Measurements from ENCODE around the gene CERK.
"Not testable (repeated sequence)": the region's sequence is repeated elsewhere in the genome, so short reads cannot be mapped to it uniquely, and the experiment has no call there.

The CERK gene

DNA sequence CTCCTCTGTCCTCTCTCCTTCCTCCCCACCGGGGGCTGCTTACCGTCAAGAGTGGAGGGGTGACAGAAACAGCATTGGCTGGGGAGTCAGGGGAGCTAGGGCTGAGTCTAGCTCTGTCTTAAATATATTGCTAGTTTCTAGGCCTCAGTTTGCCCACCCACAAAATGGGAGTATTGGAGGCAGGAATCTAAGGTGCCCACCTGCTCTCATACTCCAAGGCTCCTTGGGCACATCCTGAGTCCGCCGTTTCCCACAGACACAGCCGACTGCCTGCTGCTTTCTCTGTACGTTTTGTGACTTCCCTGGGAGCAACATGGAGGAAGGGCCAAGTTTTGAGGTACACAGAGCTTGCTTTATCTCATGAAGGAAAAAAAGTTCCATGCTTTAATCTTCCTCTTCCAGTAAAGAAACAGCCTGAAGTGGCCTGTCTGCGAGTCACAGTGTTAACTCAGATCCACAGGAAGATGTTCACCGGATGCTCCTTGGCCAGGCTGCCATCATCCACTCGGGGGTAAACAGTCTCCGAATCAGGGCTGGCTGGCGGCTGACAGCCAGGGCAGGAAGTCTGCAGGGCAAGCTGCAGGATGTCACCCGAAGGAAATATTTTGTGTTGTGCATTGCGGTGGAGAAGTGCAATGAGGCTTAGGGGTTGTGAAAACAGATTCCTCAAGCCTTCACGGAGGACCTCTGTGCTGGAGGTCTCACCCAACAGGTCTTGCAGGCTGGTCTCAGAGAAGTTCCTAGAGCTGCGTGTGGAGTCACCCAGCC is 11.0 kb upstream of the CERK start:
- DNase-seq (ENCODE audit: low read depth in 2 of 2): no peak

DNA sequence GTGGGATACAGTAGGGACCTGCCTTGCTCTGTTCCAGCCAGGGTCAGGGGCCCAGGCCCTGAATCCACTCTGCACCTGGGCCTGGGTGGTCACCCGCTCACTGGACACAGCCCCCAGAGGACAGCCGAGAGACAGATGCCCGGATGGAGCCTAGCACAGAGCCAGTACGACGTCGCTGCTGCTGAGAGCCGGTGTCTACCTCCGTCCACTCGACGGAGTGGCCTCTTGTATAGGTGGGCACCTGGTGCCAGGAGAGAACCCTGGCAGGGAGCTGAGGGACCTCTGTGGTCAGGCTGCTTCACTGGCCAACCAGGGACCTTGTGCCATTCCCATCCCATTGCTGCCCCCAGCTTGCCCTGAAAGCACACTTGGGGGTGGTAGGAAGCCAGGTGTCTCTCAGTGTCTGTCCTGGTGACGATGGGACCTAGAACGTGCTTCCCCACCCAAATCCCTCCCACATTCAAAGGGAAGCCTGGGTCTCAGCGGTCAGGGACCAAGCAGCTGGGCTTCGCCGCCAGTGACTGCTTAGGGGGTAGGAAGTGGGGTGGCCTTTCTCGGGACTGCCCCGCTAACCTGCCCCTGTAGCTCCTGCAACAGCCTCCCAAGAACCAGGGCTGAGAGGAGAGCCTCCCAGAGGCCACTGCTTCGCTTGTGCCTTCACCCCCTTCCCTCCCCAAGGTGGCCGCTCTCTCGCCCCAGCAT is 10.3 kb upstream of the CERK start:
- DNase-seq (ENCODE audit: low read depth in 2 of 2): no peak

DNA sequence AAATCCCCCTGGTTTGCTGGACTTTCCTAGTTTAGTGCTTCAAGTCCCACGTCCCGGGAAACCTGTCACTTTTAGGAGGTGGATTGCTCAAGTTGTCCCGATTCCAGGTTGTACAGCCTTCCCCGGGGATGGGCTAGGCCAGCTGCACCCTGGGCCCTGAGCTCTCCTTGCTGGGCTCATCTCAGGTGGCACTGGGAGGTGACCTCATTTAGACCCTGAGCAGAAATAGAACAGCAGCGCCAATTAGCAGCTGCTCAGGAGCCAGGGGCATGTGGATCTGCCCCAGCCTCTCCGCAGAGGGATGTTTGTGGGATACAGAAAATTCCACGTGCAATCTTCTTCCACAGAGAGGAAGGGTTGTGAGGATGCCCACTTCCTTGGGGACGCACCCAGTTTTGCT is 9.6 kb upstream of the CERK start:
- DNase-seq (ENCODE audit: low read depth in 2 of 2): no peak

DNA sequence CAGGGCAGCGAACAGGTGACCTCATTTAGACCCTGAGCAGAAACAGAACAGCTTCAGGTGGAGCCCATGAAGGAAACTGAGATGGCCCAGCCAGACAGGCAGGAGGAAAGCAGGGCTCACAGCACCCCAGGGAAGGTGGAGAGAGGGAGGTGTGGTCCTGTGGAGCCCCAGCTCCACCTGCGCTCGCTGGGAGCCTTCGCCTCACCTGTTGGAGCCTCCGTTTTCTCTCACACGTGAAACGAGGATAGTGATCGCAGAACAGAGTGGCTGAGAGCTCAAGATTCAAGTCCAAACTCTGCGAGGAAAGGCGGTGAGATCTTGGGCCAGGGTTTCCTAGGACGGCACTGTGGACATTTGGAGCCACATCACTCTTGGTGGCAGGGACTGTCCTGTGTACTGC is 8.6 kb upstream of the CERK start:
- no peak for DNase-seq (ENCODE audit: low read depth in 2 of 2)

DNA sequence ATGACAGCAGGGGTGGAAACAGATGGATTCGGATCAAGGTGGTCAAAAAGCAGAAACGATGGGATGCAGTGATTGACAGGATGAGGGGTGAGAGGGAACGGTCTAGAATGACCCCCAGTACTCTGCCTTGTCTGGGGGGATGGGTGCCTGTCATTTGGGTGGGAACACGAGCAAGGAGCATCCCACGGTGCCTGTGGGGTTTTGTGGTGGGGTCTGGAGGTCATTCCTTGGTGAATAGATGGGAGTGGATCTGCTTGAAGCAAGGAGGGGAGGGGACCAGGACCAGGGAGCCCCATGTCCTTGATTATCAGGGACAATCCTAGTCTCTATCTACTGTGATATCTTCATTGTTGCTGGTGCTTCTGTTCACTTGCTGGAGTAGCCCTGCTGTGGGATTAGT is 8.1 kb upstream of the CERK start:
- DNase-seq (ENCODE audit: low read depth in 2 of 2): no peak

DNA sequence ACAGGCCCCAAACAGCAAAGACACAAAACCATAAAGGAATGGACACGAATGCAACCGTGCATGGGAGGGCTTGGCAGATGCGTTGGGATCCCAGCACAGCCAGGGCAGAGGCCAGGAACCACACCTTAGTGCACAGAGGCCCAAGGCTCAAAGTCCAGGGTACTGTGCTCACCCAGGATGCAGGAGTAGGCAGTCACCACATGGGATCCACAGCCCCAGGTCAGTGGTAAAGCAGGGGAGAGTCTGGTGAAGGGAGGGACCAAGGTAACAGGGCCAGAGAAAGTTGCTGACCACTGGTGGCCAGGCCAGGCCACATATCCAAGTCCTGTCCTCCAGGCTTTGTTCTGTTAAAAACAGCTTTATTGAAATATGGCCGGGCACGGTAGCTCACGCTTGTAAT is 6.5 kb upstream of the CERK start:
- no peak for DNase-seq (ENCODE audit: low read depth in 2 of 2)

DNA sequence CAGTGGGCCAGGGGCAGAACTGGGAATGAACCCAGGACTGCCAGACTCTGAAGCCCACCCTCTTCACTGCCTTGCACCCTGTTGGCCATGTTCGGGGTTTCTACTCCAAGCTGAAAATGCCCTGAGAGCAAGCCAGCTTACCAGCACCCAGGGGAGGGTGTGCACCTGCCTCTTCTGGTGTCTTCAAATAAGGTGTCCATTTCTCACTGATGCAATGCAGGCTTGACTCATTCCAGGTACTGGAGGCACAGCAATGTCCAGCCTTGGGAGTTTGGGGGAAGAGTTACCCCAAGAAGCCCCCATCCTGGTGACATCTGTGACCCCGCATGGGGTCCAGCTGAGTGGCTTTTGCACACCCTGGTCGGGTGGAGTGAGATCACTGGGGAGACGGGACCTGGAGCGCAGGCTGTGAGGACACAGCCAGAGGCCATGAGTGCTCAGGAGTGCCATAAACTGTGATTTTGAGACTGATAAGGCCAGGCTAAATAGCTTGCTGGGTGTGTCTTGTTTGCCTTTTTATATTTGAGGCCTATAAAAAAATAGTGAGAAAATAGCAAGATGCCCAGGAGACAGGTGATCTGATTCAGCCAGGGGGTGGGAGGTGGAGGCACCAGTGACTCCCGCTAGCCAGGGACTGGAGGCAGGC is 4.6 kb upstream of the CERK start:
- DNase-seq (ENCODE audit: low read depth in 2 of 2): no peak

DNA sequence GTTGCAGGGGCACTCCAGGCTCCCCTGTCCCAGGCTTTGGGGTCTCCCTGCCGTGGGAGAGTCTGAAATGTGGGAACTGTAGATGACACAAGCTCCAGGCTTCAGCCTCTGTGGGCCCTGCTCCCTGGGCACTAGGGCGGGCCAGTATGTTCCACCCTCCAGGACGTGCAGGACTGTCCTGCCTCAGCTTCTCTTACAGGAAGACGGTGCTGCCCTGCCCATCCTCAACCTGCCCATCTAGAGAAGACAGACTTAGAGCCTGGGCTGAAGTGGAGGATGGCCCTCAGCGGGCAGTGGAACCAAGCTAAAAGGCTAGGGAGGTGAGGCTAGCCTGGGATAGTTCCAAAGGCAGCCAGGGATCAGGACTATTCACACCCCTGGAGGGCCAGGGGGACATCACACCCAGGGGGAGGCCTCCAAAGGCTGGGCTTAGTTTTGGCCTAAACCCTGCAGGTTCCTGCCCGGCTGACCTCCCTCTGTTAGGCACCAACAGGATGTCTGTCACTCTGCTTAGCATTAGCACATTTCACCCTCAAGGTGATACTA is 4.0 kb upstream of the CERK start:
- DNase-seq (ENCODE audit: low read depth in 2 of 2): no peak

DNA sequence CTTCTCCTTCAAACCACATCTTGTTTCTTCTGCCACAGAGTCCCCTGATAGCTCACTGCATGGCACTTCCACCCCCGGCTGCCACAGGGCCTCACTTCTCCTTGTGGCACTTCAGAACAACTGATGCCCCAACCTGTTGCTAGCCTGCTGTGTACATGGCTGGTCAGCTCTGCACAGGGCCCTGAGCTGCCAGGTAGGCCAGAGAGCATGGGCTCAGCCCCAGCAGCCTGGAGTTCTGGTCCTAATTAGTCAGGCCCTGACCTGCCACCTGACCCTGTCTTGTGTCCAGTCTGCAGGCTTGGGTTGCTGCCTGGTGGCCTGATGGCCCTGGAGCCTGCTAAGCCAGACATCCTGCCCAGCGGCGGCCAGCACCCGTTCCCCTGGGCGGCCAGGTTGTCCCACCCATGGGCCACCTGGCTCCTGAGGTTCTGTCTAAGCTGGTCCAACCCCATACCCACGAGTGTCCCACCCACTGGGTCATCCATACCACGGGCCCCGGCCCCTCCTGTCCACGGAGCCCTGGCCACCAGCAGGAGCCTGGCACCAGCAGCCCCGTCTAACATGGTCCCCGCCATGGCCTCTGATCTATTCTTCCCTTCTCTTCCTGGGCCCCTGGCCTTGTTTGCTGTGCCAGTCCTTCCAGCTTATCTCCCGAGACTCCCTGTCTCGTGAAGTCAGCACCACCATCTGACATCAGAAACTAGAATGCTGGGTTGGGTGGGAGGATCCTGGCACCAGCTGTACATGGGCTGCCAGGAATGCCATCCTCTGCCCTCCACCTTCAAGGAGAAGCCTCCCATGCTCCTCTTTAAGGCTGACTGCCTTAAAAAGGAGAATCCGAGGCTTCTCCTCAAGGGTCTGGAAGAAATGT is 3.1 kb upstream of the CERK start:
- no peak for DNase-seq (ENCODE audit: low read depth in 2 of 2)

DNA sequence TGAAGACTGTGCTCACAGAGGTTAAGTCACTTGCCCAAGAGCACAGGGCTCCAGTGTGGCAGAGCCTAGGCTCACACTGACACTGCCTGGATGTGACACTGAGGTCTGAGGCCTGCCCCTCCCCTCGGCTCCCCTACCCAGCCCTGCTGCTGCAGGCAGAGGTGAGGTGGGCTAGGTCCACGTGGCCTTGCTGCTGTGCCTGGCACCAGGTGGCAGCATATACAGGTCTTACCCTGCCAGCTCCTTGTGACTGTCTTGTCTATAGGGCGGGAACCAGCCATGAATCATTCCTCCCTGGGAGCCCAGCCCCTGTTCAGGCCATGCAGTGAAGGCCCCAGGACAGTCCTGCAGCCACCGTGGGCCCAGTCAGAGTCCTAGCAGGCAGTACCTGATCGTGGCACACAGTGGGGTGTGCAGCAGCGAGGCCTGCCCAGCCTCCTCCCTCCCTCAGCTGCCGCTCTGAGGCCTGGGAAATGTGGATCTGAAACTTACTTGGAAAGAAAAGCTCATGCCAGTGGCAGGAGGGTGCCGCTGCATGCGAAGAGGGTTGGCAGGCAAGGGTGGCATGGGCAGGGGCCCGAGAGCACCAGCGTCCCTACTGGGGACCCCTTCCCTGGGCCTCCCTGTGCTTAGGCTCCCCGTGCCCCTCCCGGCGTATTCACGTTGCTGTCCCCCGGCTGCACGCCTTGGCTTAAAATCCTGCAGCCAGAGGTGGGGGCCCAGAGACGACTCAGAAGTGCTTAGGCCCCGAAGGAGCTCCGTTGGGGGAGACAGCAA is 1.2 kb upstream of the CERK start:
- DNase-seq (ENCODE audit: low read depth in 2 of 2): peak in 1 of 2 donors; percentile 68

DNA sequence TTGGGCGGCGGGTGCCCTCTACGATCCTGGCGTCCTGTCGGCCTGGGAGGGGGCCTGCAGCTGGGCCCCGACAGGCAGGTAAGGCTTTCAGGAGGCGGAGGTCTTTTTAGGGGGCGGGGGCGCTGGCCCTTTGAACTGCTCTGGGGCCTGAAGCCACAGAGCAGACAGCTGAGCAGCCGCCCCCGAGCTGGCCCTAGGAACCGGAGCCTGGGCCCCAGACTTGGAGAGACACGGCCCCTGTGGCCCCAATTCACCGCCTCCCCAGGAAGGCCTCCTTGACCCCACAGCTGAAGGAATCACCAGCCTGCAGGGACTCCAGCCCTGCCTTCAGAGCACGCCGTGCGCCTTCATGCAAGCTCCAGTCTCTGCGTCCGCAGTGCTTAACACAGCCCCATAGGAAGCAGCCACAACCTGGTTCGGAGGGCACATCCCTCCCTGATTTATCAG is 618 bp upstream of the CERK start:
- no peak for DNase-seq (ENCODE audit: low read depth in 2 of 2)

DNA sequence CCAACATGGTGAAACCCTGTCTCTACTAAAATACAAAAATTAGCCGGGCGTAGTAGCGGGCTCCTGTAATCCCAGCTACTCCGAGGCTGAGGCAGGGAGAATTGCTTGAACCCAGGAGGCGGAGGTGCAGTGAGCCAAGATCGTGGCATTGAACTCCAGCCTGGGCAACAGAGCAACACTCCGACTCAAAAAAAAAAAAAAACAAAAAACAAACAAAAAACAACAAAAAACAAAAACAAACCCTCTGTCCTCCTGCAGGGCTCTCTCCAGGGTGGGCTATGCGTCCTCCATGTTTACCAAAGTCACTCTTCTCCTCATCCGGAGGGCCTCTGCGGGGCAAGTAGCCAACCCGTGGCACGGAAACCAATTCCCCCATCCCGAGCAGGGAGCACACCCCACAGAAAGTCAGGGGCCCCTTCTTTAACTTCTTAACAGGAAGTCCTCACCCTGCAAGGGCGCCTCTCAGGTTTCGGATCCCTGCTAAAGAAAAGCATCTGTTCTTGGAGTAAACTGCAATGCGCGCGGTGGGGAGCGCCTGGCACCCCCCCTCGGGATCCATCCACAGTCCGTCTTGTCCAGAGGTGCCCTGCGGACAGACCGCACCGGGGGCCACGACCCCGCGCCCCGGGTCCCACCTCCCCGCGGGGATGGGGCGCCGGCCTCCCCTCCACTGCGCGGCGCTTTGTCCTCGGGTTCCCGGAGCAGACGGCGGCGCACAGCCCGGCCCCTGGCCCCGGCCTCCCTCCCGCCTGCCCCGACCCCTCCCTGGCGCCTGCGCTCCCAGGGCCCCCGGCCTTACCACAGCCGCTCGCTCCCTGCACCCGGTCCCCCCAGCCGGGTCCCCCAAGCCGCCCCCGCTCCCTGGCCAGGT is 712 bp downstream of the CERK start:
- peak in 1 of 2 donors; percentile 44 for DNase-seq (ENCODE audit: low read depth in 2 of 2)

DNA sequence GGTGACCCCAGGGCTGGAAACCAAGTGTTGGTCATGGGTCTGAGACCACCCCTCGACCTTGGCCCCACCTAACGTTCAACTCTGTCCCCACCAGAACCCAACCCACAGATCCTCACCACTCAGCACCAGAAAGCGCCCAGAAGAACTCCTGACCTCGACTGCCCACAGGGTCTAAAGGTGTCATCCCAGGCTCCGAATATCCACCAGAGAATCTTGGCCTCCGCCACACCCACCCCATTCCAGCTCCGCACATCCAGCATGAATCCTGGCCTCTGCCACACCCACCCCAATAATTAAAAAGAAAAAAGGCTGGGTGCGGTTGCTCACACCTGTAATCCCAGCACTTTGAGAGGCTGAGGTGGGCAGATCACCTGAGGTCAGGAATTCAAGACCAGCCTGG is 1.3 kb downstream of the CERK start:
- no peak for DNase-seq (ENCODE audit: low read depth in 2 of 2)

DNA sequence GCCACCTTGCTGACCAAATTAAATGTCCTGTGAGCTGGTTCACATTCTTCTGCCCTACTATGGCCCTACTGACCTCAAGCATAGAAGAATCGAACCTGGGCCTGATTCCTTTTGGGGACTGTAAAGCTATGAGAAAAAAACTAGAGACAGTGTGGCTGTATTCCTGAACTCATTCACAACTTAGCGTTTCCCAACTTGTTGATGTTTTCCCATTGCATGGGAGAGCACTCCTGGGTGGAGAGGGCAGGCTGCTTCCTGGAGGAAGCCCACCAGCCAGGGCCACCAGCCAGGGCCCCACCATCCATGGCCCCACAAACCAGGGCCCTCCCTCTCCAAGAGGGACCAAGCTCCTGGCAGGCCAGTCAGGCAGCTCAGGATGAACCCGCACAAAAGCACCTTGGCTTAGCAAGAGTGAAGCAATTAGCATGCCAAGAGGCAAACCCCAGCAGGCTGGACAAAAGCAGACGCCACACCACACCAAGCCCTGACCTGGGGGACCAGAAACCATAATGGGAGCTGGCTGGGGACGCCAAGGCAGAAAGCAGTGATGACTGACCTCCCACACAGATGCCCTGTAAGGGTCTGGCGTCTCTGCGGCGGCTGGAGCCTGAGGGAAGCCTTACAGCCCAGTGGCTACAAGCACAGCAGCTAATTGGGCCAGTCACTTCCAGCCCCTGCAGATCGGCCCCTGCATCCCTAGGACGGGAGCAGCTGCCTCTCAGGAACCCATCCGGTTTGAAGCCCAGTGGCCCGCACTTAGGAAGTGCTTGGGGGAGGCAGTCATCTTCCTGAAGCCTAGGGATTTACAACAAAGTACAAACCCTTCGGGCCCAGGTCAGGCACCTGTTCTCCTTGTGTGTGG is 2.1 kb downstream of the CERK start:
- DNase-seq (ENCODE audit: low read depth in 2 of 2): no peak

DNA sequence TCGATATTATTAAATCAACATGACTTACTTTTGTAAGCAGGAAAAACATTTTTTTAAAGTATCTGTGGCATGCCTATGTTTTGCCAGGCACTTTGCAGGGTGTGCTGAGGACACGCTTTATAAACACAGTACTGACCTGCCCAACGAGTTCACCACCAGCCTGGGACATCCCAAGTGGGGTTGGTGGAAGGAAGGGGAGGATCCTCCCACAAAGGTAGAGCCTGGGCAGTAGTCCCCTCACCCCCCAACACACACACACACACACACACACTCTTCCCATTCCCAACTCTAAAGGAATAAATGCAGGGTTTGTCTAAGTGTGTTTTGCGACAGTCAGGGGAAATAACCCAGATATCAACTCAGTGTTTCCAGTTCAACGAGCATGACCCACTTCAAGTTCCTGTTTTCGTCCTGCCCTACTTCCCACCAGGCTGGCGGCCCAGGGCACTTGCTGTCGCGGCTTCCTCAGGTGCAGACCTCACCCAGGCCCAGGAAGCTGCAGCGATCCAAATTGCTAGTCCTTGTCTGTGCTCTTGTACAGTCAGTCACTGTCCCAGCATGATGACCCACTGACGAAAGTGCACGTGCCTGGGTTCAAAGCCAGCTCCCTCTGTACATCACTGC is 3.1 kb downstream of the CERK start:
- DNase-seq (ENCODE audit: low read depth in 2 of 2): peak; percentile 36 to 45

DNA sequence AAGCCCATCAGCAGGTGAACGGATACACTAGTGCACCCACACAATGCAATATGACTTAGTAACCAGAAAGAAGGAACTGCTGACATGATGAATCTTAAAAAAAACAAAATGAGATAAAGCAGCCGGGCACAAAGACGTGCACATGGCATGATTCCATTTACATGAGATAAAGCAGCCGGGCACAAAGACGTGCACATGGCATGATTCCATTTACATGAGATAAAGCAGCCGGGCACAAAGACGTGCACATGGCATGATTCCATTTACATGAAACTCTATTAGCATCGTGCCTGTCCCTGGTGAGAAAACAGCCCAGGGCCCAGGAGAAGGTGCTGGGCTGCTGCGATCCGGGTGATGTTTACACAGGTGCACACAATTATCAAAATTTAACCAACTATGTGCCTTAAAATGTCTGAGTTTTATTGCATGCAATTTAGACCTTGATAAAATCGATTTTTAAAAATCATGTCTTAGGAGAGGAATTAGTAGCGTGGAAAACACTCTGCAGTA is 3.8 kb downstream of the CERK start:
- not testable (repeated sequence) for DNase-seq (ENCODE audit: low read depth in 2 of 2)

DNA sequence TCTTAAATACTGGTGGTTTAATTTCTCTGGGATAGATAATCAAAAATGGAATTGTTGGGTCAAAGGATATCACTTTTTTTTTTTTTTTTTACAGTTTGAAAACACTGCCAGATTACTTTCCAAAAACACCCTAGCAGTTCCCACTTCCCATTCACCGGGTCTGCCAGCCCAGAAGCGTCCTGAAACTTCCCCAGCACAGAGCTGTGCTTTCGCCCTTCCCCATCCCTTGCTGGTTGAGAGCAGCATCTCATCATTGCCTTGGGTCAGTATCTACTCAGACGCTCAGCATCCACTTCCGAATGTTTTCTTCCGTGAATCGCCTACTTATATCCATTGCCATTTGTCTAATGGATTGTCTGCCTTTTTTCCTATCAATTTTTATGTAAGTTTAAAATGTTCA is 5.5 kb downstream of the CERK start:
- DNase-seq (ENCODE audit: low read depth in 2 of 2): no peak

DNA sequence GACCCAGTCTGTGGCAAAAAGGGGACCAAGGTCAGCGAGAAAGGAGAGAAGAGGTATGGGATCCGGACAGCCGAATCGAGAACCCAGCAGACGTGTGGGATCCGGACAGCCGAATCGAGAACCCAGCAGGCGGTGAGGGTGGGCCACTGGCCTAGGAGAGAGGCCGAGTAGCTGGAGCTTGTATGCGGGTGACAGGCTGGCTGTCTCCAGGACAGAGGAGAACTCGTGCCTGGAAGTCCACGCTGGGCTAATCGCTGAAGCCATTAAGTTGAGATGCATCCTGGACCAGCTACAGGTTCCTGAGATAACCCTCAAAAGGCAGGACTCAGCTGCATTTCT is 6.0 kb downstream of the CERK start:
- no peak for DNase-seq (ENCODE audit: low read depth in 2 of 2)
